SK-N-SH (cell line): ENCODE measurements around the gene PAN3. TPM values are rescaled to one million over a fixed set of nuclear protein-coding genes. Genes with fewer than 3 reads are reported as not detected.

Experiments used
- CTCF ChIA-PET: fragments of 300-600, 350-600 bp; formaldehyde crosslinking; extraction: SDS; loops from one replicate; lab custom pipeline; 2021; lab: Yijun Ruan, JAX
- POLR2A ChIA-PET: fragments of 350-600 bp; sonication (Branson Sonifier 250); formaldehyde crosslinking; extraction: SDS; loops from one replicate; lab custom pipeline; 2020; ENCODE audit warnings: antibody characterized with exemption, inconsistent platforms; lab: Yijun Ruan, JAX
- DNase-seq: peaks from one replicate; pipeline ENCODE4 v3.0.0; 2012
- H2AFZ ChIP-seq: fragments of 200-600 bp; sonication (generic); 2 replicates; pipeline ENCODE4 v1.8.1; 2016; ENCODE audit warnings: antibody characterized with exemption, mild to moderate bottlenecking, low read depth
- H3F3A ChIP-seq: fragments of 200-600 bp; sonication (generic); replicated peaks from 2 replicates; pipeline ENCODE3; 2016; ENCODE audit warnings: antibody characterized with exemption, mild to moderate bottlenecking; ENCODE audit not compliant: insufficient read depth
- H3K27ac ChIP-seq, 2 experiments: fragments of 200-500 bp in 1 of 2; fragments of 200-600 bp in 1 of 2; sonication (Bioruptor generic) in 1 of 2; sonication (generic), shearing (Covaris generic) in 1 of 2; 2 replicates each; pipeline versions ENCODE4 v1.5.1 to v1.6.1; 2014 to 2016; ENCODE audit warnings: low read depth in 2 of 2, inconsistent platforms in 1 of 2, low read length in 1 of 2, mild to moderate bottlenecking in 1 of 2, mixed read lengths in 1 of 2
- H3K27me3 ChIP-seq: fragments of 200-600 bp; sonication (generic), shearing (Covaris generic); 2 replicates; pipeline ENCODE4 v1.6.1; 2016; ENCODE audit warnings: mixed run types; ENCODE audit not compliant: insufficient read depth
- H3K36me3 ChIP-seq, 2 experiments: fragments of 200-500 bp in 1 of 2; fragments of 200-600 bp in 1 of 2; sonication (Bioruptor generic) in 1 of 2; sonication (generic) in 1 of 2; replicated peaks in 1 of 2; 2 replicates each; pipeline versions ENCODE3 to v1.5.1; 2014 to 2016; ENCODE audit warnings: low read length in 1 of 2, mild to moderate bottlenecking in 1 of 2; ENCODE audit not compliant: insufficient read depth in 2 of 2, control insufficient read depth in 1 of 2
- H3K4me1 ChIP-seq, 2 experiments: fragments of 200-500 bp in 1 of 2; fragments of 200-600 bp in 1 of 2; sonication (Bioruptor generic) in 1 of 2; sonication (generic), shearing (Covaris generic) in 1 of 2; 2 replicates each; pipeline versions ENCODE4 v1.5.1 to v1.6.1; 2014 to 2016; ENCODE audit warnings: low read depth in 1 of 2, low read length in 1 of 2, mixed run types in 1 of 2; ENCODE audit not compliant: insufficient read depth in 2 of 2, control insufficient read depth in 1 of 2
- H3K4me2 ChIP-seq: fragments of 200-600 bp; sonication (generic), shearing (Covaris generic); 2 replicates; pipeline ENCODE4 v1.6.1; 2017; ENCODE audit warnings: mixed run types
- H3K4me3 ChIP-seq, 2 experiments: fragments of 200-500 bp in 1 of 2; fragments of 200-600 bp in 1 of 2; sonication (Bioruptor generic) in 1 of 2; sonication (generic), shearing (Covaris generic) in 1 of 2; 2 replicates each; pipeline versions ENCODE4 v1.5.1 to v1.8.1; 2014 to 2016; ENCODE audit warnings: low read depth in 2 of 2, inconsistent platforms in 1 of 2, low read length in 1 of 2, mild to moderate bottlenecking in 1 of 2, mixed read lengths in 1 of 2, moderate library complexity in 1 of 2
- H3K79me2 ChIP-seq: fragments of 200-600 bp; sonication (generic); 2 replicates; pipeline ENCODE4 v1.8.1; 2017; ENCODE audit warnings: mild to moderate bottlenecking; ENCODE audit not compliant: insufficient read depth
- H3K9ac ChIP-seq: fragments of 200-600 bp; sonication (generic); 2 replicates; pipeline ENCODE4 v1.6.1; 2017; ENCODE audit warnings: mixed run types
- H3K9me2 ChIP-seq: fragments of 200-600 bp; sonication (generic); 2 replicates; pipeline ENCODE4 v1.6.1; 2017; ENCODE audit warnings: mixed run types
- H3K9me3 ChIP-seq: fragments of 200-600 bp; sonication (generic); 2 replicates; pipeline ENCODE4 v1.6.1; 2017; ENCODE audit warnings: mixed run types, mild to moderate bottlenecking, moderate library complexity
- H4K20me1 ChIP-seq: fragments of 200-600 bp; sonication (generic); 2 replicates; pipeline ENCODE4 v1.6.1; 2017; ENCODE audit warnings: mild to moderate bottlenecking, mixed run types; ENCODE audit not compliant: insufficient read depth
- CHD2 ChIP-seq: fragments of 150-350 bp; IDR thresholded peaks from 2 replicates; pipeline ENCODE4 v1.6.1; 2018; ENCODE audit warnings: low read length; ENCODE audit not compliant: partially characterized antibody
- EP300 ChIP-seq, 2 experiments: IDR thresholded peaks; 2 replicates each; pipeline versions ENCODE4 v1.4.0 to v1.6.1; 2012; ENCODE audit warnings: borderline replicate concordance in 1 of 2, low read depth in 1 of 2, low read length in 1 of 2
- FOXJ3 ChIP-seq: sonication (generic); formaldehyde crosslinking; IDR thresholded peaks from 2 replicates; pipeline ENCODE4 v1.5.1; 2020; ENCODE audit warnings: mild to moderate bottlenecking, missing genetic modification reagents
- GABPA ChIP-seq: IDR thresholded peaks from 2 replicates; pipeline ENCODE4 v1.4.0; 2012; ENCODE audit warnings: low read depth, mild to moderate bottlenecking
- GATA2 ChIP-seq: sonication (generic); formaldehyde crosslinking; IDR thresholded peaks from 2 replicates; pipeline ENCODE4 v1.5.0; 2020; ENCODE audit warnings: mild to moderate bottlenecking, missing genetic modification reagents
- MAX ChIP-seq: IDR thresholded peaks from 2 replicates; pipeline ENCODE4 v1.4.0; 2012; ENCODE audit warnings: low read depth
- NFIC ChIP-seq: IDR thresholded peaks from 2 replicates; pipeline ENCODE4 v1.4.0; 2012; ENCODE audit warnings: borderline replicate concordance
- POLR2AphosphoS5 ChIP-seq: IDR thresholded peaks from 2 replicates; pipeline ENCODE4 v1.6.1; 2012; ENCODE audit warnings: low read depth, low read length
- RAD21 ChIP-seq: IDR thresholded peaks from 2 replicates; pipeline ENCODE4 v1.6.1; 2012; ENCODE audit warnings: mild to moderate bottlenecking, low read length
- RFX5 ChIP-seq: IDR thresholded peaks from 2 replicates; pipeline ENCODE4 v1.6.1; 2012; ENCODE audit warnings: mild to moderate bottlenecking, improper control_type of control experiment, low read length
- RXRA ChIP-seq: IDR thresholded peaks from 2 replicates; pipeline ENCODE4 v1.4.0; 2012; ENCODE audit warnings: low read depth, mild to moderate bottlenecking, borderline replicate concordance
- TAF1 ChIP-seq: IDR thresholded peaks from 2 replicates; pipeline ENCODE4 v1.6.1; 2012; ENCODE audit warnings: low read depth, mild to moderate bottlenecking, low read length, moderate library complexity, borderline replicate concordance
- TCF12 ChIP-seq: IDR thresholded peaks from 2 replicates; pipeline ENCODE4 v1.4.0; 2012
- TEAD4 ChIP-seq: IDR thresholded peaks from 2 replicates; pipeline ENCODE4 v1.4.0; 2012; ENCODE audit warnings: mild to moderate bottlenecking, borderline replicate concordance; ENCODE audit not compliant: insufficient read depth
- USF1 ChIP-seq: IDR thresholded peaks from 2 replicates; pipeline ENCODE4 v1.4.0; 2012; ENCODE audit warnings: low read depth, borderline replicate concordance
- USF2 ChIP-seq: fragments of 150-350 bp; IDR thresholded peaks from 2 replicates; pipeline ENCODE4 v1.6.1; 2017; ENCODE audit warnings: antibody characterized with exemption, low read length, low read depth, borderline replicate concordance
- ZBTB33 ChIP-seq: IDR thresholded peaks from 2 replicates; pipeline ENCODE4 v1.4.0; 2012; ENCODE audit warnings: low read depth, borderline replicate concordance
- WGBS: methylation state at CpG from one replicate; pipeline ENCODE4 v1.1.6; 2017; ENCODE audit warnings: low lambda C conversion rate; 5-methylcytosine and 5-hydroxymethylcytosine counted together
- polyA plus RNA-seq, 3 experiments: library from polyadenylated mRNA; depleted of rRNA; stranded (reverse); fragments of >200 nt; gene quantifications; 2 replicates each; pipeline ENCODE4 v1.2.3, GENCODE V29; 2012

Gene PAN3
- polyA plus RNA-seq, 1 of the 3 experiments (the other 2 are of a cell fraction): 6.4 TPM

- H3K9me3 ChIP-seq: no peaks in the 10 kb centered on the region
- H4K20me1 ChIP-seq: no peaks in the 10 kb centered on the region
- no peak overlapping the region for H3K27ac ChIP-seq
- no peaks in the 10 kb centered on the region for H3K9me2 ChIP-seq
- no peaks in the 10 kb centered on the region; the same call in 1 of the 2 replicates for H3K79me2 ChIP-seq
- 96% methylated on average over 4 of the region's 4 CpGs for WGBS
- H3K9ac ChIP-seq: no peak overlapping the region
- H3K36me3 ChIP-seq: peaks cover 24 to 32% of the 10 kb centered on the region in 2 experiments
- H3F3A ChIP-seq: no peaks in the 10 kb centered on the region
- POLR2A ChIA-PET: no interaction called here
- CTCF ChIA-PET: interaction anchor here (1.0 kb wide), 1 partner anchor 11 kb away, joined by 3 read pairs; no protein-coding TSS in a partner anchor
- H3K4me3 ChIP-seq: no peak overlapping the region
- DNase-seq: no peak
- H3K27me3 ChIP-seq: no peaks in the 10 kb centered on the region
- H3K4me1 ChIP-seq: no peaks in the 10 kb centered on the region
- H3K4me2 ChIP-seq: no peak overlapping the region
- no peak for TF ChIP-seq NFIC
- no peak for TF ChIP-seq TCF12
- TF ChIP-seq EP300 (IDR thresholded peaks at IDR 0.05; ENCODE audit: borderline replicate concordance in 1 of 2, low read depth in 1 of 2, low read length in 1 of 2): no peak
- no peak for TF ChIP-seq TEAD4
- no peak for TF ChIP-seq MAX
- TF ChIP-seq RXRA: no peak
- no peak for TF ChIP-seq GATA2 (CRISPR knock-in tag)
- TF ChIP-seq USF1: no peak
- TF ChIP-seq CHD2: no peak
- TF ChIP-seq ZBTB33: no peak
- TF ChIP-seq RAD21: no peak
- no peak for TF ChIP-seq FOXJ3 (CRISPR knock-in tag)
- no peak for TF ChIP-seq TAF1
- no peak for TF ChIP-seq USF2
- no peak for TF ChIP-seq POLR2AphosphoS5
- no peak for TF ChIP-seq RFX5
- TF ChIP-seq GABPA: no peak
- H2AFZ ChIP-seq: no peak overlapping the region
Measured at GRCh38 chr13:28218679-28219078, 80.3 kb downstream of the PAN3 start.
